Epithelial cell of esophagus (primary cell): ENCODE measurements around the gene GRB10.

Experiments
- DNase-seq: peaks from one replicate; pipeline ENCODE4 v3.0.0; 2010; ENCODE audit warnings: low read depth
- H3K4me3 ChIP-seq: 2 replicates; pipeline ENCODE4 v1.5.1; 2011; ENCODE audit warnings: mild to moderate bottlenecking, low read length, control low read depth
- CTCF ChIP-seq: IDR thresholded peaks from 2 replicates; pipeline ENCODE4 v1.5.1; 2011; ENCODE audit warnings: low read depth, mild to moderate bottlenecking, low read length, control low read depth, inconsistent platforms; ENCODE audit not compliant: insufficient read depth; ENCODE audit errors: missing control alignments

The GRB10 gene

GRCh38 chr7:50709151-50709550 is 73.5 kb downstream of the GRB10 start:
- TF ChIP-seq CTCF: no peak
- H3K4me3 ChIP-seq: no peak overlapping the region
- no peak for DNase-seq

- no peak for DNase-seq
- no peak overlapping the region for H3K4me3 ChIP-seq
- no peak for TF ChIP-seq CTCF
These were observed 75.3 kb downstream of the GRB10 start for GRCh38 chr7:50707236-50708006.

GRCh38 chr7:50706469-50706937 is 76.2 kb downstream of the GRB10 start:
- H3K4me3 ChIP-seq: no peak overlapping the region
- peak; percentile 67 for DNase-seq
- TF ChIP-seq CTCF: peak; percentile 4

- DNase-seq: no peak
- no peak overlapping the region for H3K4me3 ChIP-seq
- TF ChIP-seq CTCF: no peak
These were observed 77.9 kb downstream of the GRB10 start for GRCh38 chr7:50704844-50705243.

GRCh38 chr7:50703654-50704053 is 79.0 kb downstream of the GRB10 start:
- peak; percentile 58 for DNase-seq
- TF ChIP-seq CTCF: no peak
- H3K4me3 ChIP-seq: no peak overlapping the region

GRCh38 chr7:50699143-50699542 is 83.6 kb downstream of the GRB10 start:
- no peak overlapping the region for H3K4me3 ChIP-seq
- DNase-seq: no peak
- no peak for TF ChIP-seq CTCF

- no peak overlapping the region for H3K4me3 ChIP-seq
- no peak for TF ChIP-seq CTCF
- DNase-seq: no peak
These were observed 84.9 kb downstream of the GRB10 start for GRCh38 chr7:50697748-50698147.
